NCI-H1417 (cell line): ENCODE measurements around the gene ZNF107.

ENCODE experiments used
- DNase-seq, 3 experiments: peaks; one replicate each; lab custom pipeline; 2025; lab: John Stamatoyannopoulos, UW

ZNF107 gene

DNA sequence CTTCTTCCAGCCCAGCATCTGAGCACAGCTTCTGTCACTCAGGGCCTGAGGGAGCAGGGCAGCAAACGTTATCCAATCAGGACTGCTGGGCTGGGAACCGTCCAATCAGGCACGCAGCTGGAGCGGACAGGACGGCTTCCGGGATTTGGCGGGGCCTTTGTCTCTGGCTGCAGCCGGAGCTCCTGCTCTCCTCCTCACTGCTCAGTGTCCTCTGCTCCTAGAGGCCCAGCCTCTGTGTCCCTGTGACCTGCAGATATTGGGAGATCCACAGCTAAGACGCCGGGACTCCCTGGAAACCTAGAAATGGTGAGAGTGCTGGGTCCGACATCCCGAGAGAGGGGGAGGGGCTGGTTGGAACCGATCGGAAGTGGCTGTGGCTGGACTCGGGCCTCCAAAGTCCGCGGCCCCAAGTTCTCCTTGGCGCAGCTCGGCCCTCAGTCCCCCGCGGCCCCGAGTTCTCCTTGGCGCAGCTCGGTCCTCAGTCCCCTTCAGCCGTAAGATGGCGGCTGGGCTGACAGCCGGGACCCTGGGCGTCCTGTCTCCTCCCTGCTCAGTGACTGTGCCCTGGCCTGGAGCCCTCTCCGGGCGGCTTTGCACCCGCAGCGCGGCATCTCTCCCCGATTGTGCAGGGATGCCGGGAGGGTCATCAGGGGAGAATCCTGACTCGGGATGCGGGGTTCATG is at the start of gene ZNF107:
Gene ZNF107 (plus strand): TSS at position 154 of the 683 bp plus-strand sequence. CDS start 150 bp downstream, at position 304.
- peak; percentile 88 to 97 (median 93) for DNase-seq

DNA sequence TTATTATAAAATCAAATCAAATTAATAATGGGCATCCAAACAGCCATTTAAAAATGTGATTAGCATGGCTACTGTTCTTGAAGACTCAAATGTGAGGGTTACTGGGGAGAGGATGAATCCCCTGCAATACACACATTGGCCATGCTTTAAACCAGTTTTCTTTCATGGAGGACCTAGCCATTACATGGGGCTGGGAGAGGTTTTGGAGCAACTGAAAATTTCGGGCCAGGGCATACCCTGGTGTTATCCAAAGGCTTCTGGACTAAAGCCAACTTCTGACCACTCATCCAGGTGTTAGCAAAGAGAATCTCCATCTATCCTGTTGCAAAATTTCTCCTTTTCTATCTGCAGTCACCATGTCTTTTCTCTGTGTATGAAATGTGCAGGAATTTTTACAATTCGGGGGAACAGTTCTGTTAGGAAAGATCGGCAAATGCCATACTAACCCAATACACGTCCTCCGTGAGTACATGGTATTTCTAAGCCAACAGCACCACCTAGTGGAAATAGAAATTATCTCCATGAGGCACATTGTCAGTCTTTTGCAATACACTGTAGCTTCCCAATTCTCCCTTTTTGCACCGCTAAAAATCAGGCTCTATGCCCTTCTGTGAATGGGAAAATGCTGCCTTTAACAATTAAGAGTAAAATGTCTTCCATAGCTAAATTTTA is 47.0 kb upstream of the ZNF107 start:
- peak; percentile 8 to 72 (median 59) for DNase-seq

DNA sequence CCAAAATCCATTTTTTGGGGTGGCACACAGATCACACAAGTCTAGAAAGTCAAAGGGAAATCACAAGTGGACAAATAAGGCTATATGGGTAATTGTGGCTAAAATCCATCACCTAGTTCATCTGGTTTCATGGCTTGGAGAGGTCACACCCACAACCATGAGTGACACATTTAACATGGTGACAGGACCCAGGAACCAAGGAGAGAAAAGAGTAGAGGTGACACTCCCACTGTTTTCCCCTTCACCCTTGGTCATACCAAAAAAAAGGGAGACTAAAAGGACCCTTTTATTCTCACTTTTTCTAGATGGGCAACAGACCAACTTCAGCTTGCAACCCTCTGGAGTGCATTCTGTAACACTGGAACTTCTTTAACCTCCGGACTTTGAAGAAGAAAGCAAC is 46.2 kb upstream of the ZNF107 start:
- DNase-seq = peak; percentile 7 to 28 (median 19)

DNA sequence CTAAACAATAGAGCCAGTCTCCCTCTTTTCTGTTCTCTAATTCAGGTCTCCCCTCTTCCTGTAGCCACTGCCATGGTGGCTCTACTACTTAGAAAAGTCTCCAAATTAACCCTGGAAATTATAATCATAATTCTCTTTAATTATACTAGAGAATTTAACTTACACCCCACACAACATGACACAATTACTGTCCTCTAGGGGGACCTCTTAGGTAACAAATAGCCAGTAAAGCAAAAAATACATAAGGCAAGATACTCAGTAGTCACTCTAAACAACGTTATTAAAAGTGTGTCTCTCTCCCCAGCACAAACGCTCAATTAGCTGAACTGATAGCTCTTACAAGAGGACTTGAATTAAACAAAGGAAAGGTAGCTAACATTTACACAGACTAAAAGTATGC is 44.3 kb upstream of the ZNF107 start:
- DNase-seq = no peak

DNA sequence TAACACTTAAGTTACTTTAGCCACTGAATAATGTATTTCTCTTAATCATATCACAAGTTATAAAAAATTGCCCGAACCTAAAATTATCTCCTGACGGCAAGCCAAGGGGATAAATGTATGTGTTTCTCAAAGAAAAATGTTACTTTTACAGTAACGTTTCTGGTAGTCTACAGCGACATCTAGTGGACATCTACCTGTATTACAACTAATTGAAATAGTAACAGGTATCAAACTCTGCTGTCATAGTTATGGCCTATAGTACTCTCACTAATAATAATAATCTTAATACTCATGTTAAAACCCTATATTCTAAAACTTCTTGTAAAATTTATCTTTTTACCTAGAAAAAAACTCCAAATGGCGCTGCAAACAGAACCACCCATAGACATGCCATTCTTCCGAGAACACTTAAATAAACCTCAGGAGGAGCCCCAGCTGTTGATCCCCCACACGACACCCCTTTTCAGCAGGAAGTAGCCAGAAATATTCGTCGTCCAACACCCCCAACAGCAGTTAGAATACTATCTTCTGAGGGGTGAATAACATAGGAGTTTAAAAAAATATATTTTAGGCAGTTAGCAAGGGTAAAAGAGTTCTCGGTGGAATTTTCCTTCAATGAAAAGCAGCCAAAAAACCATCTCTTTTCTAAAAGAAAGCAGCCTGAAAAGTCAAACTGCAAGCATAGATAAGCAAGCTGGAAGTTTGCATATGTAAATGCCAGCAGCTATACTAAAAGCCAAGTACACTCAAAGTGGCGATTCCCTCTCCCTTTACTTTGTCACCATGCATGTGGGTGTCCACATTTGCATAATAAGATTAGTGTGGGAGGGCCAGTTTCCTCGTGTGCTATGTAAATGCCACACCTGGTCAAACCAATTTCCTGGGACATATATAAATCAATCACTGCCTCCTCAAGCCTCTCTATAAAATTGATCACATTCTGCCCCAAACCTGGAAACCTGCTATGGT is 40.5 kb upstream of the ZNF107 start:
- DNase-seq = peak in 1 of 3 experiments; percentile 56

DNA sequence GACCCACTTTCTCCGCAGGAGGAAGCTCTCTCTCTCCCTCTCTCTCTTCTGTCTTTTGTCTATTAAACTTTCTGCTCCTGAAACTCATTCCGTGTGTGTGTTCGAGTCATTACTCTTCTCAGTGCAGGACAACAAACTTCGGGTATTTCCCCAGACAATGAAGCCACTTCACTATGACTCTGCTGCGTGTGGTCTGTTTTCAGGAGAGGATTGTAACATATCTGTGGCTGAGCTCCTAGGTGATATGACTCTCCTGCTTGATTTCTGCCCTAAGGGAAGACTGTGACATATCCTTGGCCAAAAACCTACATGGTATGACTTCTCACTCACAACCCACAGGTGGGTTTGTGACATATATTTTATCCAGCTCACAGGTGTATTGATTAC is 39.9 kb upstream of the ZNF107 start:
- no peak for DNase-seq

DNA sequence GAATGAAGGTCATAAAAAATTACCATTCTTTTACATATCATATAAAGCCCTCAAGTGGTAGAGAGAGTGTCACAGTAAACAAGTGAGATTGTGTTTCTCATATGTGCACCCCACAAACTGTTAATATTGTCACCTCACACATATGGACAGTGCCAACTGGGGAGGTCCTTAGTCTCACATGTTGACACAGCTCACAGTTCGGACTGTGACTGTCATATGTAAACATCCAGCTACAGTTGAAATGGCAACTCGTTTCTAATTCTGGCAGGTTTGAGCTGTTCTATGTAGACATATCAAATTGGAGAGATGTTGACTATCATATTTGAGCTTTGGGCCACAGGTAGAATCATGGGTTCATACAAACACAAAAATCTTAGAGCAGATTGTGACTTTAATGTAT is 39.4 kb upstream of the ZNF107 start:
- DNase-seq = no peak

DNA sequence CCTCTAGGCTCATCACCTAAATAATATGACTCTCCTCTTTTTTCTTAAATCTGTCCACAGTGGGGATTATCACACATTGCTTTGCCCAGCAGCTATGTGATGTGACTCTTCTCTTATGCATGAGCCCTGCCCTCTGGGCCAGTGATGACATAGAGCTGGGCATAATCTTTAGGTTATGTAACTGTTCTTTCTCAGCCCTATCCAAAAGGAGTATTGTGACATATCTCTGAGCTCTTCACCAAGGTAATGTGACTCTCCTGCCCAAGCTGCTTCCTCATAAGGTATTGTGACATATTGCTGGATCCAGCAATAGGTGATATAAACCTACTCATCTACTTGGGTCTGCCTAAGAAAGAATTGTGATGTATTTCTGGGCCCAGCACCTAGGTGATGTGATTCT is 37.7 kb upstream of the ZNF107 start:
- DNase-seq = no peak

DNA sequence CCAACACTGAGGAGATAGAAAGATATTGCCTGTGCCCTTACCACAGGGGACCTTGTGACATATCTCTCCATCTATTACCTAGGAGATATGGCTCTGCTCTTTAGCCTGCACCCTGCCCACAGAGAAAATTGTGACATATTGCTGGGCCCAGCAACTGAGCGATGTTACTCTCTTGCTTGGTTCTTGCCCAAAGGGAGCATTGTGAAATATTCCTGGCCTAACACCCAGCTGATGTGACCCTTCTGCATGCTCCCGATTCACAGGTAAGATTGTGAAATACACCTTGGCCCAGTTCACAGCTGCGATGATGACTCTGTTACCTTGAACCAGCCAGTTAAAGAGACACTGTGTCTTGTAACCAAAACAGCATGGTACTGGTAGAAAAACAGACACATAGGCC is 37.2 kb upstream of the ZNF107 start:
- no peak for DNase-seq

DNA sequence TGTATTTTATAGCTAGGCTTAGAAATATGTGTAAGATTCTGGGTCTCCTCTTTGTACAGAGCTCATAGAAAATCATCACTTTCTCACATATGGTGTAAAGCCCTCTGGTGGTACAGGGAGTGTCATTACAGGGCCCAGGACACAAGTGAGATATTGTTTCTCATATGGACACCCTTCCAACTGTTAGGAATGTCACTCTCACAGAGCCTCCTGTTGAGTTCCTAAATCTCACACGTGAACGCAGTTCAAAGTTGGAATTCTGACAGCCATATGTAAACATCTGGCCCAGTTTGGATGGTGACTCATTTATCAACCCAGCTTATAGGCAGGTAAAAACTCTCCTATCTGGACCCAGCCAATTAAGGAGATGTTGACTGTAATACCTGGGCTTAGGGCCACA is 35.4 kb upstream of the ZNF107 start:
- peak; percentile 21 to 62 (median 28) for DNase-seq

DNA sequence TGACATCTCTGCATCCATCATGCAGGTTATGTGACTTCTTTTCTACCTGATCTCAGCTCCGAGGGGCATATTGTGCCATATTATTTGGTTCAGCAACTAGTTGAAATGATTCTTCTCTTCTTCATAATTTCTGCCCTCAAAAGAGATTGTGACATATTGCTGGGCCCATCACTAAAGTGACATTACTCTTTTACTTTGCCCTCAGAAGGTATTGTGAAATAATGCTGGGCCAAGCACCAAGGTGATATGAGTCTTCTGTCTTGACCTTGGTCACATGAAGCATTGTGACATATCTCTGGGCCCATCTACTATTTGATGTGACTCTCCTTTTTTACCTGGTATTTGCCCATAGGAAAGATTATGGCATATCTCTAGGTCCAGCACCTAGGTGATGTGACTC is 33.9 kb upstream of the ZNF107 start:
- no peak for DNase-seq

DNA sequence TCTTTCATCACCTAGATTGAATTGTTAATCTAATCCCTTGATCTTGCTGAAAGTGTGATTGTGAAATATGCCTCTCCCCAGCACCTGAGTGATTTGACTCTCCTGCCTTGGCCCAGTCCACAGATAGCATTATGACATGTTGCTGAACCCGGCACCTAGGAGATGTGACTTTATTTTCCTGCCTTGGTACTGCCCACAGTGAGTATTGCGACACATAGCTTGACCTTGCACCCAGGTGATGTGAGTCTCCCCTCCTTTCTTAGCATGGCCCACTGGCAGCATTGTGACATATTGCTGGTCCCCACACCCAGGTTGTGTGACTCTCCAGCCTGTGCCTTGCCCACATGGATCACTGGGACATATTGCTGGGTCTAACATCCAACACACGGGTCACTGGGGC is 32.5 kb upstream of the ZNF107 start:
- no peak for DNase-seq

DNA sequence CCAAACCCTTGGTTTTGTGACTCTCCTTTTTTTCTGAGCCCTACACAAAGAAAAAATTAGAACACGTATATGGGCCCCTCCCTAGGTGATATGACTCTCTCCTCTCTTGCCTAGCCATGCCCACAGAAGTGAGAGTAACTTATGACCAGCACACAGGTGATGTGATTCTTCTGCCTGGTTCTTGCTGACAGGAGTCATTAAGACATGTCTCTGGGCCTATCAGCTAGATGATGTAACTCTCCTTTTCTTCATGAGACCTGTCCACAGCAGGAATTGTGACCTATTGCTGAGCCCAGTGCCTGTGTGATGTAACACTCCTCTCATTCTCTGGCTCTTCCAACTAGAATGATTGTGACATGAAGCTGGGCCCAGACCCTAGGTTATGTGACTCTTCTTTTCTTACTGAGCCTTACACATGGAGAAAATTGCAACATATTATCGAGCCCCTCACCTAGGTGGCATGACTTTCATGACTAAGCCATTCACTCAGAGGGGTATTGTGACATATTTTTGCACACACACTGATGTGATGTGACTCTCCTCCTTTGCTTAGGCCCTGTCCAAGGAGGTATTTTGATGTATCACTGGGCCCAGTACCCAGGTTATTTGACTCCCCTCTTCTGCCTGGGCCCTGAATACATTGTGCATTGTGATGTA is 31.4 kb upstream of the ZNF107 start:
- no peak for DNase-seq

DNA sequence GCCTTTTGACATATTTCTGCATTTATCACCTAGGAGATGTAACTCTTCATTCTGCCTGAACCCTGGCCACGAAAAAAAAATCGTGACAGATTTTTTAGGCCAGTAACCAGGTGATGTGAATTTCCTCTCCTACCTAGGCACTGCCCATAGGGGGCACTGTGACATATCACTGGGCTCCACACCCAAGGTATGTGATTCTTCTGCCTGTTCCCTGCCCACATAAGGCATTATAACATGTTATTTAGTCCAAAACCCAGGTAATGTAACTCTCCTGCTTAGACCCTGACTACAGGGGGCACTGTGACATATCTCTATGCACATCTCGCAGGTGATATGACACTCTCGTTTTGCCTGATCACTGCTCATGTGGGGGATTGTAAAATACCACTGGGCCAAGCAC is 29.5 kb upstream of the ZNF107 start:
- DNase-seq = no peak

DNA sequence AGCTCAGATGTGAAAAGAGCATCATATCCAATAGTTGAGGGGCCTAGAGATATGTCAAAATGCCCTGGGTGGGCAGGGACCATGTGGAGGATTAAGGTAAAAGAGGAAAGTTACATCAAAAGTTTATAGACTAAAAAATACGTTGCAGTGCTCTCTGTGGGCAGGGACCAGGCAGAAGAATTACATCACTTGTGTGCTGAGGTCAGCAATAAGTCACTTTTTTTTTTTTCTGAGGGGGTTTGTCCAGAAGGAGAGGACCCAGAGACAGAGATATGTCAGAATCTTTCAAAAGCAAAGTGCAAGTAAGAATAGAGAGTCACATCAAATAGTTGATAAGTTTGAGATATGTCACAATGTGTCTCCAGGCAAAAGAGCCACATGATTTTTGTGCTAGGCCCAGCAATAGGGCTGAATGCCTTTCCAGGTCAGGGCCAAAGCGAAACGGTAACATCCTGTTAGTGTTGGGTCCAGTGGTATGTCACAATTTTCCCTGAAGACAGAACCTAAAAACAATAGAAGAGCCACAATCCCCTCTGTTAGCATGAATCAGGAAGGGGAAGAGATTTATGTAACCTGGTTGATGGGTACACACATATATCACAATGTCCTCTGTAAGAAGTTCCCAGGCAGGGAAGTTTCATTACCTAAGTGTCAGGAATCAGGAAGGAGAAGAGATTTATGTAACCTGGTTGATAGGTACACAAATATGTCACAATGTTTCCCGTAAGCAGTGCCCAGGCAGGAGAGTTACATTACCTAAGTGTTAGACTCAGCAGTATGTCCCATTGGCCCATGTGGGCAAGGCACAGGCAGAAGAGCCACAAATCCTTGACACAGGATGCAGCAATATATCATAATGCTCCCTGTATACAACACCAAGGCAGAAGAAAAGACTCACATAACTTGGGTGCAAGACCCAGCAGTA is 28.1 kb upstream of the ZNF107 start:
- DNase-seq = peak in 1 of 3 experiments; percentile 7

DNA sequence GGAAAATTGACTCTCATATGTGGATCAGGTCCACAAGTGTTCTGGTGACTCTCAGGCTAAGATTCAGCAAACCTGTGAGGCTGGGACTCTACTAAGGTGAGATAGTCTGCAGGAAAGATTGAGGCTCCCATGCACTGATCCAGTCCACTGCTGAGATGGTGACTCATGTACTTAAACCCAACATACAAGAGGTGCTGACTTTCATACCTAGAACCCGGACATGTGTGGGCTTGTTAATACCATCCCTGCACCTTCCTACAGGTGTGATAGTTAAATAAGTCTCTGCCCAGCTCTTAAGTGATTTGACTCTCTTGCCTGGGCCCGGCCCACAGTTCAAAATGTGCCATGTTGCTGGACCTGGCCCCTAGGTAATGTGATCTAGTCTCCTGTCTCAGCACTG is 27.1 kb upstream of the ZNF107 start:
- DNase-seq = no peak

DNA sequence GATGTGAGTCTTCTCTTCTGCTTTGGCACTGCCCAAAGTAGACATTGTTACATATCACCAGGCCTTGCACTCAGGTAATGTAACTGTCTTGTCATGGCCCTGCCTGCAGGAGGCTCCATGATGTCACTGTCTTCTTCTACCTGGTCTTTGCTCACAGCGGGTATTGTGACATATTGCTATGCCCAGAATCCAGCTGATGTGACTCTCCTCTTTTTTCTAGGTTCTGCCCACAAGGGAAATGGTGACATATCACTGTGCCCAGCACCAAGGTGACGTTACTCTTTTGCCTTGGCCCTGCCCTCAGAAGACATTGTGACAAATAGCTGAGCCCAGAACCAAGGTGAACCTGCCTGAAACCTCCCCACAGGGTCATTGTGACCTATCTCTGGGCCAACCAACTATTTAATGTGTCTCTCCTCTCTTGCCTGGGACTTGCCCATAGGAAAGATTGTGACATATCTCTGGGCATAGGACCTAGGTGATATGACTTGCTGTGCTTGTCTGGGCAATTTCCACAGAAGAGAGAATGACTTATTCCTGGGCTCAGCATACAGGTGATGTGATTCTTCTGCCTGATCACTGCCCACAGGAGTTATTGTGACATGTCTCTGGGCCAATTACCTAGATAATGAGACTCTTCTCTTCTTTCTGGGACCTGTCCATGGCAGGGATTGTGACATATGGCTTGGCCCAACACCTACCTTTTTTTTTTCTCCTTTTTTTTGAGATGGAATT is 26.5 kb upstream of the ZNF107 start:
- no peak for DNase-seq

DNA sequence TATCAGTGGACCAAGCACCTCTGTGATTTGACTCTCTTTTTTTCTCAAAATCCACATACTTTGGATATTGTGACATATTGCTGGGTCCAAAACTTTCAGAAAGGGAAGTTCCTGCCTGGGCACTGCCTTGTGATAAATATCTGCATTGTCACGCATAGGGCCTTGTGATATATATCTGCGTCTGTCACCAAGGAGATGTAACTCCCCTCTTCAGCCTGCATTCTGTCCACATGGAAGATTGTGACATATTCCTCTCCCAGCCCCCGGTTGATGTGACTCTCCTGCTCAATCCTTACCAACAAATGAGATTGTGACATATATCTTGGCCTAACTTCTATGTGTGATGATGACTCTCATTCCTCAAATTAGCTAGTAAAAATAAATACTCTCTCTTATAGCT is 25.4 kb upstream of the ZNF107 start:
- DNase-seq = no peak

DNA sequence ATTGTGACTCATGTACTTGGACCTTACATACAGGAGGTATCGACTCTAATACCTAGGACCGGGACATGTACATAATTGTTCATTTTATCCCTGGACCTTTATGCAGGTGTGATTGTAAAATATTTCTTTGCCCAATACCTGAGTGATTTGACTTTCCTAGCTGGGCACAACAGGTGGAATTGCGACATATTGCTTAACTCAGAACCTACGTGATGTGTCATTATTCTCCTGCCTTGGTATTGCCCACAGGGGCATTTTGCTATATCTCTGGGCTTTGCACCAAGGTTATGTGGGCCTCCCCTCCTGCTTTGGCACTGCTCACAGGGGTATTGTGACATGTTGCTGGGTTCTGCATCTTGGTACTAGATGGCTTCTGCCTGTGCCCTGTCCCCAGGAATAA is 23.9 kb upstream of the ZNF107 start:
- DNase-seq = no peak

DNA sequence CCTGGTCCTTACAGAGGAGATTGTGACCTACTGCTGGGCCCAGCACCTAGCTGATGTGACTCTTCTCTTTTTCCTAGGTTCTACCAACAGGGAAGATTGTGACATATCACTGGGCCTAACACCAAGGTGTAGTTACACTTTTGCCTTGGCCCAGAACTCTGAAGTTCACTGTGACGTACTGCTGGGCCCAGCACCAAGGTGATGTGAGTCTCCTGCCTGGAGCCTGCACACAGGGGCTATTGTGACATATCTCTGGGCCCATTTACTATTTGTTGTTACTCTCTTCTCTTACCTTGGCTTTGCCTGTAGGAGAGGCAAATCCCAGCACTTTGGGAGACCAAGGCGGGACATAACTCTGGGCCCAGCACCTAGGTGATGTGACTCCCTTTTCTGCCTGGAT is 23.1 kb upstream of the ZNF107 start:
- no peak for DNase-seq
